Transverse colon (tissue), 4 donors: ENCODE data around the gene CFAP54. TPM values are rescaled to one million over a fixed set of nuclear protein-coding genes. Genes with fewer than 3 reads are reported as not detected.
A peak's percentile ranks its signal among the peaks of the same experiment; 100 is the strongest.
"Not testable (repeated sequence)": the region's sequence is repeated elsewhere in the genome, so short reads cannot be mapped to it uniquely, and the experiment has no call there.

Experiments
- DNase-seq: peaks from one replicate; pipeline ENCODE4 v3.0.0-alpha.2; 2019
- H3K27ac ChIP-seq, 4 donors: fragments of 200-600 bp; sonication (generic); 2 replicates each; pipeline ENCODE4 v1.5.1; 2016 to 2018; ENCODE audit warnings: inconsistent platforms in 4 of 4
- H3K27me3 ChIP-seq: fragments of 200-600 bp; sonication (generic); 2 replicates; pipeline ENCODE4 v1.5.1; 2017; ENCODE audit warnings: inconsistent platforms
- H3K36me3 ChIP-seq, 4 donors: fragments of 200-600 bp; sonication (generic); 2 replicates each; pipeline ENCODE4 v1.5.1; 2017 to 2019; ENCODE audit warnings: inconsistent platforms in 4 of 4
- H3K4me1 ChIP-seq, 4 donors: fragments of 200-600 bp; sonication (generic); 2 replicates each; pipeline ENCODE4 v1.5.1; 2017 to 2020; ENCODE audit warnings: inconsistent platforms in 4 of 4
- H3K4me3 ChIP-seq, 4 donors: fragments of 200-600 bp; sonication (generic); 1 replicate in 1 of 4; 2 replicates in 3 of 4; pipeline versions ENCODE4 v1.5.1 to v1.6.1; 2017 to 2019; ENCODE audit warnings: inconsistent platforms in 4 of 4
- H3K9me3 ChIP-seq, 2 donors: fragments of 200-600 bp; sonication (generic); 2 replicates each; pipeline ENCODE4 v1.5.1; 2017 to 2019; ENCODE audit warnings: inconsistent platforms in 2 of 2
- CTCF ChIP-seq, 5 experiments: fragments of 200-600 bp in 3 of 5; fragments of 450-650 bp in 2 of 5; sonication (generic) in 3 of 5; IDR thresholded peaks; 1 replicate in 2 of 5; 2 replicates in 3 of 5; pipeline ENCODE4 v1.5.1; 2016 to 2017; ENCODE audit warnings: antibody characterized with exemption in 5 of 5, inconsistent platforms in 3 of 5, mild to moderate bottlenecking in 2 of 5, moderate library complexity in 1 of 5
- EP300 ChIP-seq: sonication (generic); formaldehyde crosslinking; IDR thresholded peaks from one replicate; pipeline ENCODE4 v1.6.1; 2017; ENCODE audit warnings: antibody characterized with exemption, low read depth
- POLR2A ChIP-seq: fragments of 450-650 bp; IDR thresholded peaks from one replicate; pipeline ENCODE4 v1.6.1; 2016; ENCODE audit warnings: antibody characterized with exemption, mild to moderate bottlenecking, moderate library complexity
- POLR2AphosphoS5 ChIP-seq, 3 donors: sonication (generic); formaldehyde crosslinking; IDR thresholded peaks; one replicate each; pipeline ENCODE4 v1.6.1; 2016; ENCODE audit warnings: antibody characterized with exemption in 3 of 3
- WGBS, 2 donors: methylation state at CpG; one replicate each; pipeline ENCODE4 v1.1.5; 2018; ENCODE audit warnings: low coverage in 1 of 2; 5-methylcytosine and 5-hydroxymethylcytosine counted together
- in situ Hi-C, 4 donors: fragments of 200-750 bp; cut with MboI; loops; one replicate each; pipeline versions ENCODE4 v1.15.0 to v1.15.1; 2017; ENCODE audit warnings: low sequenced_read_pairs in 3 of 4, low pct_ligation_motif_present in 1 of 4, low pct_unique_long_range_greater_than_20kb in 1 of 4
- intact Hi-C: fragments of 100-400 bp; cut with DNase I; formaldehyde crosslinking; loops from one replicate; pipeline ENCODE4 v1.15.1; 2023; ENCODE audit warnings: low total_unique reads
- total RNA-seq, 4 donors: library from RNA; depleted of rRNA; stranded (reverse); fragments of >200 nt; gene quantifications; one replicate each; pipeline ENCODE4 v1.1.0, GENCODE V29; 2016

The CFAP54 gene
- total RNA-seq, 4 donors from 2014 or later = 0.14 to 22.3 (median 2.1) TPM; not detected in 1

GRCh38 chr12:96452261-96452922, 37.0 kb upstream of the CFAP54 start:
- Histone ChIP-seq H3K9me3 (no peaks in the 10 kb centered on the region), H3K36me3 (no peaks in the 10 kb centered on the region), H3K4me3 (no peak overlapping the region), H3K27me3 (no peaks in the 10 kb centered on the region), H3K4me1 (no peaks in the 10 kb centered on the region), H3K27ac (no peak overlapping the region)
- WGBS, 2 donors = 74 to 84% methylated on average over 3 of the region's 3 CpGs
- DNase-seq = no peak
- intact Hi-C loops = no loop called here
- in situ Hi-C loops = no loop called here
- TF ChIP-seq CTCF (IDR thresholded peaks at IDR 0.05) (no peak), EP300 (no peak), POLR2A (no peak), POLR2AphosphoS5 (IDR thresholded peaks at IDR 0.05) (no peak)

DNA sequence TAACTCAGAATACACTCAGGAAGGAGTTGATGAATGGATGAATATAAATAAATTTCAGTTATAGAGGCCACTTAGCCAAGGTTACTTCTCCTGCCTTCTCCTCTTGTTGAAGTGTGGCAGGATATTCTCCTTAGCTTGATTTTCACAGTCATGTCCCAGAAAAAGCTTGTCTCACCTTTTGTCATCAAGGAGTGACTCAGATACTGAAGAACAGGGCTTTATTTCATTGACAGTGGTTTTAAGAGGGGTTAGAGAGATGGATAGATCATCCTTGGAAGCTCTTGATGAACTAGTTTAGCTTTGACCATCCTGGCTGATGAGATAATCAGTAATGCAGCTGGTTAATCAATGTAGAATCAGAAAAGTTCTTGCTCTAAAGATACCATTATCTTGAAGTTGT, 35.0 kb upstream of the CFAP54 start:
- Histone ChIP-seq H3K36me3 (no peaks in the 10 kb centered on the region), H3K27ac (no peak overlapping the region), H3K27me3 (no peaks in the 10 kb centered on the region), H3K4me1 (no peaks in the 10 kb centered on the region), H3K9me3 (no peaks in the 10 kb centered on the region), H3K4me3 (no peak overlapping the region)
- in situ Hi-C loops (no loop called here), intact Hi-C loops (no loop called here)
- no peak for DNase-seq
- no peak for TF ChIP-seq POLR2AphosphoS5 (IDR thresholded peaks at IDR 0.05)
- no peak for TF ChIP-seq CTCF (IDR thresholded peaks at IDR 0.05)
- TF ChIP-seq EP300 = no peak
- TF ChIP-seq POLR2A = no peak

GRCh38 chr12:96456265-96456974, 33.0 kb upstream of the CFAP54 start:
- Histone ChIP-seq H3K27ac (no peak overlapping the region), H3K27me3 (no peaks in the 10 kb centered on the region), H3K36me3 (no peaks in the 10 kb centered on the region), H3K4me1 (no peaks in the 10 kb centered on the region), H3K9me3 (no peaks in the 10 kb centered on the region), H3K4me3 (no peak overlapping the region)
- peak; percentile 8 for DNase-seq
- intact Hi-C loops (no loop called here), in situ Hi-C loops (no loop called here)
- TF ChIP-seq CTCF (IDR thresholded peaks at IDR 0.05) (no peak), EP300 (no peak), POLR2A (no peak), POLR2AphosphoS5 (IDR thresholded peaks at IDR 0.05) (no peak)
- 84 to 89% methylated on average over 4 to 5 of the region's 5 CpGs for WGBS, 2 donors

DNA sequence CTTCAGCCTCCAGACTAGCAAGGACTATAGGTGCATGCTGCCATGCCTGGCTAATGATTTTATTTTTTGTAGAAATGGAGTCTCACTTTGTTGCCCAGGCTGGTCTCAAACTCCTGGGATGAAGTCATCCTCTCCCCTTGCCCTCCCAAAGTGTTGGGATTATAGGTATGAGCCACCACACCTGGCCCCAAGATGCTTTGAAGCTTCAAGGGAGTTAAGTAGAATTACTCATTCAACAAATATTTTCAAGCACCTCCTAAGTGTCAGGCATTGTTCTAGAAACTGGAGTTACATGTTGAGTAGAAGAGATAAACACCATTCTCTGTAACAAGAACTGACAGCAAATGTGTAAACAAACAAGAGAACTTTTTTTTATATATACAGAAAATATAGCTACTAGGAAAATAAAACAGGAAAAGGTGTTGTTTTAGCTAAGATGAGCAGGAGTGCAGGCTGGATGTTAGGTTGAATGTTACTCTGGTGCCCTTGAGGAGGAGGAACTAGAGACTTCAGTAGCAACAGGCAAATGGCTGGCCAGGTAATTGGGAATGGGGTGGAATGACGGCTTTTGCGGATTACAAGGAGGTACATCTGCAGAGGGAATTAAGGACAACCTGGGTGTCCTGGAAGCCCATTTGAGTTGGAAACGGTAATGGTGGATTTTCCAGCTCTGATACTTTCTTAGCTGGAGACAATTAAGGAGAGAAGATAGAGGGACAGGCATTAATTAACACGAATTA, 32.0 kb upstream of the CFAP54 start:
- Histone ChIP-seq H3K4me3 (no peak overlapping the region), H3K9me3 (no peaks in the 10 kb centered on the region), H3K36me3 (no peaks in the 10 kb centered on the region), H3K27ac (no peak overlapping the region), H3K4me1 (no peaks in the 10 kb centered on the region), H3K27me3 (no peaks in the 10 kb centered on the region)
- in situ Hi-C loops (no loop called here), intact Hi-C loops (no loop called here)
- no peak for DNase-seq
- TF ChIP-seq EP300 (no peak), CTCF (IDR thresholded peaks at IDR 0.05) (no peak), POLR2AphosphoS5 (IDR thresholded peaks at IDR 0.05) (no peak), POLR2A (no peak)
- WGBS, 2 donors = 85 to 90% methylated on average over 4 of the region's 4 CpGs

GRCh38 chr12:96459281-96459680, 30.1 kb upstream of the CFAP54 start:
- intact Hi-C loops, H3K9me3 ChIP-seq, H3K36me3 ChIP-seq, H3K27ac ChIP-seq, H3K4me3 ChIP-seq, H3K27me3 ChIP-seq, H3K4me1 ChIP-seq, DNase-seq, in situ Hi-C loops: not testable (repeated sequence)
- 88 to 90% methylated on average over 2 to 6 of the region's 6 CpGs for WGBS, 2 donors
